NCI-H2196 (cell line): ENCODE results near the gene PAXX.

ENCODE experiments used
- DNase-seq: peaks from one replicate; lab custom pipeline; 2025; ENCODE audit not compliant: unreplicated experiment; lab: John Stamatoyannopoulos, UW

Gene PAXX, protein sequence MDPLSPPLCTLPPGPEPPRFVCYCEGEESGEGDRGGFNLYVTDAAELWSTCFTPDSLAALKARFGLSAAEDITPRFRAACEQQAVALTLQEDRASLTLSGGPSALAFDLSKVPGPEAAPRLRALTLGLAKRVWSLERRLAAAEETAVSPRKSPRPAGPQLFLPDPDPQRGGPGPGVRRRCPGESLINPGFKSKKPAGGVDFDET

DNA sequence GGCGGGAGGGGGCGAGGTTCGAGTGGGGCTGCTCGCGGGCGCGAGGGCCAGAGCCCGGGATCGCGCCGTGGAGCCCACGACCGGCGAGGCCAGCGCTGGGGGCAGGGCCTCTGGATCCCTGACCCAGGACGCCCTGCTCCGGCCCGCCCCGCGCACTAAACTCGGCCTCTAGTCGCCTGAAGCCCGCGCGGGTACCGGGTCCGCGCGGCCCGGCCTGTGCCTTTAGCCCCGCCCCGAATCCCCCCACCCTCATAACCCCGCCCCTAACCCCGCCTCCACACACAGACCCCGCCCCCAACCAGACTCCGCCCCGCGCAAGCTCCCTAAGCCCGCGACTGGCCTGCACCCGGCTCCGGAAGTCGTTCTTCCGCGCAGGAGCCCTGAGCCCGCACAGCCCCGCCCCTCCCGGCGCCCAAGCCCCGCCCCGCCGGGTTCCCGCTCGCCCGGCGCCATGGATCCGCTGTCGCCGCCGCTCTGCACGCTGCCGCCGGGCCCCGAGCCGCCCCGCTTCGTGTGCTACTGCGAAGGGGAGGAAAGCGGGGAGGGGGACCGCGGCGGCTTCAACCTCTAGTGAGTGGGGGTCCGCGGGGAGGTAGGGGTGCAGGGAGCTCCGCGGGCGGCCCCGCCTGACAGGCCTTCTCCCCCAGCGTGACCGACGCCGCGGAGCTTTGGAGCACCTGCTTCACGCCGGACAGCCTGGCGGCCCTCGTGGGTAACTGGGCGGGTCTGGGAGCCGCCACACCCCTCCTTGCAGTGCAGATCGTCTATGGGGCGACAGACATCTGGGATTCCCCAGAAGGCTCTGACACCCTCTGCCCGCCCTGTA, at the start of gene PAXX:
Gene PAXX, plus strand, starts transcription at position 430 of the 826 bp plus-strand sequence. Its CDS starts 22 bp downstream, at position 452.
- peak; percentile 88 for DNase-seq

GRCh38 chr9:136942881-136943230, 49.4 kb upstream of the PAXX start:
- no peak for DNase-seq

GRCh38 chr9:136943291-136944211, 48.7 kb upstream of the PAXX start:
- DNase-seq: no peak

- DNase-seq: no peak
Observed at GRCh38 chr9:136944212-136944518, 48.1 kb upstream of the PAXX start.

DNA sequence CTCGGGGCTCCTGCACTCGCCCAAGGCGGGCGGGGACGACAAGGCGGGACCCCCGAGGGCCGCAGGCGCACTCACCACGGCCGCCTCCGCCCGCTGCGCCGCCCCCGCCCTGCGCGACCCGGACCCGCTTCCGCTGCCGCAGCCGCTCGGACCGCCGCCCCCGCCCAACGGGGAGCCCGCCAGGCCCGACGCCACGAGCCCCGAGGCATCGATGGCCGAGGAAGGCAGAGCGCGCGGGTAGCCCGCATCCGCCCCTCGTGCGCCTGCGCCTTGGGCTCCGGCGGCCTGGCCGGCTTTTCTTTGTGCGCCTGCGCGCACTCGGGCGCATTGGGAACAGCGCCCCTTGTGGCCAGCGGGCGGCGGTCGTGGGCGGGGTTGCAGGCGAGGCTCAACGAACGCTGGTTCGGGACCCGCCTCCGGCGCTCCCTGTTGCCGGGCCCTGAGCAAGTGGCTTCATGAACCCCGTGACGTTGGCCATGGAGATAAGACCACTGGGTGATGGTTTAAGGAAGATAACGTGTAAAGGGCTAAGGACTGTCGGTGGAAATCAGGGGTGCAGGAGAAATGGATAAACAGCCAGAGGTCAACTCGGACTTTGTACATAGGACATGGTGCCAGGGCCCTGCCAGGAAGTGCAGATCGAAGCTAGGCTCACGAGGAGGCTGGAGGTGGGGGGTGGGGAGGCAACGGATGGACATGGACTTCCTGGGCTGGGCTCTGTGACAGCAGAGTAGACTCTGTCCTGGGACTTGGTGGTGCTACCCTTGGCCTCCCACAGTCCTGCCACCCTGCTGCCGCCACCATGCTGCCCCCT, 47.5 kb upstream of the PAXX start, which contains the start of the genes C8G and FBXW5:
Gene C8G, plus strand, starts transcription at position 725 of the 814 bp plus-strand sequence. Its CDS starts 78 bp downstream, at position 803.
Gene FBXW5, minus strand, starts transcription at position 220 of the 814 bp plus-strand sequence. CDS start 655 bp downstream, outside the sequence.
- peak; percentile 96 for DNase-seq

DNA sequence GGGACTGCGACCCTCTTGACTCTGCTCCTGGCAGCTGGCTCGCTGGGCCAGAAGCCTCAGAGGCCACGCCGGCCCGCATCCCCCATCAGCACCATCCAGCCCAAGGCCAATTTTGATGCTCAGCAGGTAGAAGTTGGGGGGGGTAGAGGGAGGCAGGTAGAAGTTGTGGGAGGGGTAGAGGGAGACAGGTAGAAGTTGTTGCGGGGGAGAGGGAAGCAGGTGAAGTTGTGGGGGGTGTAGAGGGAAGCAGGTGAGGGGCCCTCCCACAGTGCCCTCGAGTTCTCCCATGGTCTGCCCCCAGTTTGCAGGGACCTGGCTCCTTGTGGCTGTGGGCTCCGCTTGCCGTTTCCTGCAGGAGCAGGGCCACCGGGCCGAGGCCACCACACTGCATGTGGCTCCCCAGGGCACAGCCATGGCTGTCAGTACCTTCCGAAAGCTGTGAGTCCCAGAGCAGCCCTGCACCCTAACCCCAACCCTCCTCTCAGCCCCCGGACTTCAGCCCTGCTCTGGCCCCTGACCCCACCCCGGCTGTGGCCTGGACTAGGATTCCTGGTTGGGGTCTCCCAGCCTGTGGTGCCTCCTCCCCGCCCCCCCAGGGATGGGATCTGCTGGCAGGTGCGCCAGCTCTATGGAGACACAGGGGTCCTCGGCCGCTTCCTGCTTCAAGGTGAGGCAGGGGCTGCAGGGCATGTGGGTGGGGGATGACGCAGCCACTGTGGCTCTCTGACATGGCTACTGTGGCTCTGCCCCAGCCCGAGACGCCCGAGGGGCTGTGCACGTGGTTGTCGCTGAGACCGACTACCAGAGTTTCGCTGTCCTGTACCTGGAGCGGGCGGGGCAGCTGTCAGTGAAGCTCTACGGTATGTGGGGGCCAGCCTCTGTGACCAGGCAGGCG, 46.6 kb upstream of the PAXX start:
- no peak for DNase-seq

- no peak for DNase-seq
Observed at GRCh38 chr9:136946228-136947027, 45.8 kb upstream of the PAXX start.

DNA sequence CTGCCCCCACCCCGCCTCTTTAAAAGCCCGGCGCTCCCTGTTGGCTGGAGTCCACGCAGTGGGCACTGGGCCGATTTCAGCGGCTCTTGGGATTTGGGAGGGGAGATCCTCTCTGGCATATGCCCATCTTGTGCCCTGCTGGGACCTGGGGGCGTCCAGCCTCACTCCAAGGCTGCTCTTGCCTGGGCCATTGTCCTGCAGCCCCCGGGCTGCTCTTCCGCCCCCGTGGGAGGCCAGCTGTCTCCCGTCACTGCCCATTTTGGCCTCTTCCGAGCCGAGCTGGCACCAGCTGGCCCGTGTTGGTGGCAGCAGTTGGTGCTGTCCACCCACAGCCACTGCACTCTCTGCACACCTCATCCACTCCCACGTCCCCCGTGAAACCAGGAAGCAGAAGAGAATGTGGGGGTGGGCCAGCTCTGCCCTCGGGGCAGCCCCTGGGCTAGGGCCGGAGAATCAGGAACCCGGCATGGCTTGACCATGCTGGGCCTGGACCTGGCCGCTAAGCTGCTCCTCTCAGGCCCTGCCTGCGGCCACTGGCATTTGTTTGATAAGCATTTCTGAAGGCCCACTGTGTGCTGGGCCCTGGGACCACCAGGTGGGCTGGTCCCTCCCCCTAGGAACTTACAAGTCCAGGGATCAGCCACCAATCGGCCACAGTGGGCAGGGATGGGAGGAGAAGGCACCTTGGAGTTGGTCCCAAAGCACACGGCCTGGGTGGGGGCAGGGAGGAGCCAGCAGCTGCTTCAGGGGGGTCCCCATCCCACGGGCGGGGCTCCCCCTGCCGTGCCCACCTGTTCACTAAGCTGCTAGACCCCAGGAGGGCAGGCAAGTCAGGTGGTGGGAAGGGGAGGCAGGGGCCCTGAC, 45.0 kb upstream of the PAXX start:
- DNase-seq: no peak

- no peak for DNase-seq
Observed at GRCh38 chr9:136947955-136948510, 44.2 kb upstream of the PAXX start.

DNA sequence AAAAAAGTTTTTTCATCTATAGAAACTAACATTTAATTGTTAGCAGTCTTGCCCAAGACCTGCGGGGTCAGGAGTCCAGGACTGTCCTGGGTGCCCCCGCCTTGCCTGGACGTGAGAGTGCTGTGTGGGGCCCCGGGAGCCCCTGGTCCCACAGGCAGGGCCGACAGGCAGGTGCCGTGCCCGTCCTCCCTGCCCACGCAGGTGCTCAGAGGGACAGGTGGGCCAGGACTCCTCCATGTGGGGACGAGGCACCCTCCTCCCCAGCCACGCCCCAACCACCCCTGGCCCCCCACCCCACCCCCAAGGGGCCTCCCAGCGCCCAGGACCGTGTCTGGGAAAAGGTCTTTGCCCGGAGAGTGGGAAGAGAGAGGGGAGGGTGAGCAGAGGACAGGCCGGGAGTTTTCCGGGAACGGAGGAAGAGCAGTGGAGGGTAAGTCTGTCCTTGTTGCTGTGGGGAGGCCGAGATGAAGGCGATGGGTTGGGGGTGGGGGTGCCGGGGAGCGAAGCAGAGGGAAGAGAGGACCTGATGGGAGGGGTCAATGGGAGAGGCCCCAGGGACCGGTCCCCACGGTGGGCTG, 42.9 kb upstream of the PAXX start:
- peak; percentile 46 for DNase-seq

DNA sequence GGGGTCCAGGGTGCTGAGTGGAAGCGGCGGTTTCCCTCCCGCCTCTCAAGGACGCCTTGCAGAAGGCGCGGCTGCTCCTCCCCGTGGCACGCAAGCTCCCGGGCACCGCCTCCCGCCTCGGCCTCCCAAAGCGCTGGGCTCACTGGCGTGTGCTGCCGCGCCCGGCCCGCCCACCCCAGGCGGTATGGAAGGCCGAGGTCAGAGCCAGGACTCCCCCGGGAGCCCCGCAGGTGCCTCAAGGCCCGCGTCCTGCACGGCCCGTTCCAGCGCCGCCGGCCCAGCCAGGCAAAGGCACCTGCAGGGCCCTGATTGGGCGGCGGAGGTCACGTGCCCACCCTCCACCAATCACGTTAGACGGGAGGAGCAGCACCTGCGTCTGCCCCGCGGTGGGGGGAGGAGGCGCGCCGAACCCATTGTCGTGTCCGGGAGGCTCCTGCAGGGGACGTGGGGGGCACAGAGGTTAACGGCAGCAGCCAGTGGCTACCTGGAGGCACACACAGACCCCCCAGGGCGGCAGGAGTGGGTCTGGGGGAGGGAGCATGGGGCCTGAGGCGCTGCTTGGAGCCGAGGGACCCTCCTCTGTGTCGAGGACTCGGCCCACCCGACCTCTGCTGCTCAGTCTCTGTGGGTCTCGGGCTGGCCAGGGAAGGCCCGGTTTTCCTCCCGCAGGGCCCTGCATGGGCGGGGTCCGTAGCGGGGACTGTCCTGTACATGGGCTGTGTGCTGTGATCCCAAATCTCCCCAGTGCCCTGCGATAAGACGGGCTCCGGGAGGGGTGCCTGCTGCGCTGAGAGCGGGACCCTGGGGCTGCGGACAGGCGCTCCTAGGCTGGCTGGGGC, 42.2 kb upstream of the PAXX start:
- peak; percentile 91 for DNase-seq

DNA sequence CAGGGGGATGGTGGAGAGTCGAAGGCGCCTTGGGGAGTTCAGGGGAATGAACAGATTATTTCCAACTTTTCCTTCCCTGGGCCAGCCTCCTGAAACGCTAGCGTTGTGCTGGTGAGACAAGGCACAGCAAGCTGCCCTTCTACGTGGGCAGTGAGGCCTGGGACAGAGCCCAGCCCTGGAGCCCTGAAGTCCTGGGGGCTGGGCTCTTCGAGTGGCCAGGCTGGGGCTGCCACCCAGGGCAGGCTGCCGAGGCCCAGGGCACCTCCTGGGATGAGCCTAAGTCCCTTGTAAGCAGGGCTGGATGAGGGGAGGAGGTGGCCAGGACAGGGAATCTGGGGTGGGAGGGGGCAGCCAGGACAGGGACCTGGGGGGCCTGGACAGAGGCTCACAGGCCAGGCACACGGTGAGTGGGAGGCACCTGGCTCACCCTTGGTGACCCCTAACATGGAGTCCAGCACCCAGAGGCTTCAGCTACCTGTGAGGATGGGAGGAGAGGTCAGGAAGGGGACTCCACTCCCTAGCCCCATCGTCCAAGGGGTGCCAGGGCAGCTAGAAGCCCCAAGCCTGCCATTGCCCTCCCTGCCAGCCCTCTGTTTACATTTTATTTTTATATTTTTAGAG, 41.5 kb upstream of the PAXX start:
- no peak for DNase-seq

GRCh38 chr9:136951541-136952320, 40.5 kb upstream of the PAXX start, which contains the start of gene LCN12:
Gene LCN12, plus strand, starts transcription at chr9:136952273. Its CDS starts 55 bp downstream, at chr9:136952328.
- DNase-seq: peak; percentile 17

GRCh38 chr9:136952321-136952850, 39.8 kb upstream of the PAXX start:
- no peak for DNase-seq
